ENCODE data around the gene AMPD2.
A peak's percentile ranks its signal among the peaks of the same experiment; 100 is the strongest.

The AMPD2 gene

GRCh38 chr1:109628540-109629321 is 9.1 kb downstream of the AMPD2 start:
- in situ Hi-C loops (cut with HindIII; ENCODE audit: low sequenced_read_pairs): no loop called here
- TF ChIP-seq, protein P1, sequence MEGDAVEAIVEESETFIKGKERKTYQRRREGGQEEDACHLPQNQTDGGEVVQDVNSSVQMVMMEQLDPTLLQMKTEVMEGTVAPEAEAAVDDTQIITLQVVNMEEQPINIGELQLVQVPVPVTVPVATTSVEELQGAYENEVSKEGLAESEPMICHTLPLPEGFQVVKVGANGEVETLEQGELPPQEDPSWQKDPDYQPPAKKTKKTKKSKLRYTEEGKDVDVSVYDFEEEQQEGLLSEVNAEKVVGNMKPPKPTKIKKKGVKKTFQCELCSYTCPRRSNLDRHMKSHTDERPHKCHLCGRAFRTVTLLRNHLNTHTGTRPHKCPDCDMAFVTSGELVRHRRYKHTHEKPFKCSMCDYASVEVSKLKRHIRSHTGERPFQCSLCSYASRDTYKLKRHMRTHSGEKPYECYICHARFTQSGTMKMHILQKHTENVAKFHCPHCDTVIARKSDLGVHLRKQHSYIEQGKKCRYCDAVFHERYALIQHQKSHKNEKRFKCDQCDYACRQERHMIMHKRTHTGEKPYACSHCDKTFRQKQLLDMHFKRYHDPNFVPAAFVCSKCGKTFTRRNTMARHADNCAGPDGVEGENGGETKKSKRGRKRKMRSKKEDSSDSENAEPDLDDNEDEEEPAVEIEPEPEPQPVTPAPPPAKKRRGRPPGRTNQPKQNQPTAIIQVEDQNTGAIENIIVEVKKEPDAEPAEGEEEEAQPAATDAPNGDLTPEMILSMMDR (IDR thresholded peaks at IDR 0.05; ENCODE audit: low read depth, low read length): no peak
- DNase-seq (ENCODE audit: low read depth, low spot score): peak; percentile 65
- H3K4me3 ChIP-seq (ENCODE audit: low read depth, low read length): no peak overlapping the region

DNA sequence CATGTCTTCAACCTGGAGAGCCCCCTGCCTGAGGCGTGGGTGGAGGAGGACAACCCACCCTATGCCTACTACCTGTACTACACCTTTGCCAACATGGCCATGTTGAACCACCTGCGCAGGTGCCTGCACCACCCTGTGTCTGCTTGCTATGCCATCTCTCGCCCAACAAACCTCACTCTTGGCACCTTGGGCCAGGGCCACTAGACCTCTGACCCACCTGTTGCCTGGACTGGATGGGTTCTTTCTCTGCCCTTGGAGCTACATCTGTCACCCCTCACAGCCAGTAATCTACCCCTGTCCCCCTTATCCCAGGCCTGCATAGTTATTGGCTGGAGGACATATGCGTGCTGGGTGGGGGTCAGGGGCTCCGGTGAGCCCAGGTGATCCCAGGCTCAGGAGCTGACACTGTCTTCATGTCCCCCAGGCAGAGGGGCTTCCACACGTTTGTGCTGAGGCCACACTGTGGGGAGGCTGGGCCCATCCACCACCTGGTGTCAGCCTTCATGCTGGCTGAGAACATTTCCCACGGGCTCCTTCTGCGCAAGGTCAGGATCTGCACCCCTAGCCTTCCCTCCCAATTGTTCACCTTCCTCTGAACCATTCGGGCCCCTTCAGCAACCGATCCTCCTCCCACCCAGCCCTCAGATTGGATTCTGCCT is 9.9 kb downstream of the AMPD2 start:
- TF ChIP-seq, protein P1 (IDR thresholded peaks at IDR 0.05; ENCODE audit: low read depth, low read length): no peak
- in situ Hi-C loops (cut with HindIII; ENCODE audit: low sequenced_read_pairs): no loop called here
- H3K4me3 ChIP-seq (ENCODE audit: low read depth, low read length): no peak overlapping the region
- DNase-seq (ENCODE audit: low read depth, low spot score): no peak

DNA sequence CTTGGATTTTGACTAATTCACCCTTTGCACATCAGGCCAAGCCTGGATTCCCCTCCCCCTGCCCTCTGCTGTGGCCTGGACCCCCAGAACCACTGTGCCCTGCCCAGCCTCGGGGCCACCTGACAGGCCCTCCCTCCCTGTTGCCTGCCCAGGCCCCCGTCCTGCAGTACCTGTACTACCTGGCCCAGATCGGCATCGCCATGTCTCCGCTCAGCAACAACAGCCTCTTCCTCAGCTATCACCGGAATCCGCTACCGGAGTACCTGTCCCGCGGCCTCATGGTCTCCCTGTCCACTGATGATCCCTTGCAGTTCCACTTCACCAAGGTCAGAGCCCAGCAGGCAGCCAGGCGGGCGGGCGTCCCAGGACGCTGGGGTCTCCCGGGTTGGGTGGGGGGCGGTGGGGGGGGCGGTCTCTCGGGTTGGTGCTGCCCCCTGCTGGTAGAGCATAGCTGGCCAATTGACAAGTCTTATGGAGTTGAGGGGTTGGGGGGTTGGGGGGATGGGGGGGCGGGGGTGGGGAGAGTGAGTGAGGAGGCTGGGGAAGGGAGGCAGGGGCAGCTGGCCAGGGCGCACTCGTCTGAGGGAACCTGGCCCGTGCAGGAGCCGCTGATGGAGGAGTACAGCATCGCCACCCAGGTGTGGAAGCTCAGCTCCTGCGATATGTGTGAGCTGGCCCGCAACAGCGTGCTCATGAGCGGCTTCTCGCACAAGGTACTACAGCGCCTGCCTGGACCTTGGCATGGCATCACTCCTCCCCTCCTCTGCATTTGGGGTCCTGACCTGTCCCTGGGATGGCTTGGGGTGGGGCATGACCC is 10.7 kb downstream of the AMPD2 start:
- H3K4me3 ChIP-seq (ENCODE audit: low read depth, low read length): no peak overlapping the region
- no peak for DNase-seq (ENCODE audit: low read depth, low spot score)
- in situ Hi-C loops (cut with HindIII; ENCODE audit: low sequenced_read_pairs): no loop called here
- TF ChIP-seq, protein P1 (IDR thresholded peaks at IDR 0.05; ENCODE audit: low read depth, low read length): peak; percentile 20

DNA sequence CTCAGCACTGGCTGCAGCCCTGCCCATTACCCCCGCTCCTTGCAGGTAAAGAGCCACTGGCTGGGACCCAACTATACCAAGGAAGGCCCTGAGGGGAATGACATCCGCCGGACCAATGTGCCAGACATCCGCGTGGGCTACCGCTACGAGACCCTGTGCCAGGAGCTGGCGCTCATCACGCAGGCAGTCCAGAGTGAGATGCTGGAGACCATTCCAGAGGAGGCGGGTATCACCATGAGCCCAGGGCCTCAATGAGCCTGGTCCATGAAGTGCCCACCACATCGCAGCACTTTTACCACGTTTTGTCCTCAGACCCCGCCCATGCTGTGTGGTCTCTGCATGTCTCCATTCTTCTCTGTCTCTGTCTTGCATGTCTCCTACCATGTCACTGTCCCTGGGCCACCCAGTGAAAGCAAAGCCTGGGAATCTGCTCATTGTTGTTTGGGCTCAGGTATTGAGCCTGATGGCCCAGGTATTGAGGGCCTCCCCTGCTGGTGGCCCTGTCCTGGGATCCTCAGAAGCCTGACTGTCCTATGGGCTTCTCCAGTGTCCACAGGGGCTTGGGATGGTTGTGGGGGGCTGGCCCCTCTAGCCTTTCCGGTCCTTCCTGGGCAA is 11.4 kb downstream of the AMPD2 start:
- TF ChIP-seq, protein P1 (IDR thresholded peaks at IDR 0.05; ENCODE audit: low read depth, low read length): no peak
- no peak for DNase-seq (ENCODE audit: low read depth, low spot score)
- H3K4me3 ChIP-seq (ENCODE audit: low read depth, low read length): no peak overlapping the region
- in situ Hi-C loops (cut with HindIII; ENCODE audit: low sequenced_read_pairs): no loop called here

DNA sequence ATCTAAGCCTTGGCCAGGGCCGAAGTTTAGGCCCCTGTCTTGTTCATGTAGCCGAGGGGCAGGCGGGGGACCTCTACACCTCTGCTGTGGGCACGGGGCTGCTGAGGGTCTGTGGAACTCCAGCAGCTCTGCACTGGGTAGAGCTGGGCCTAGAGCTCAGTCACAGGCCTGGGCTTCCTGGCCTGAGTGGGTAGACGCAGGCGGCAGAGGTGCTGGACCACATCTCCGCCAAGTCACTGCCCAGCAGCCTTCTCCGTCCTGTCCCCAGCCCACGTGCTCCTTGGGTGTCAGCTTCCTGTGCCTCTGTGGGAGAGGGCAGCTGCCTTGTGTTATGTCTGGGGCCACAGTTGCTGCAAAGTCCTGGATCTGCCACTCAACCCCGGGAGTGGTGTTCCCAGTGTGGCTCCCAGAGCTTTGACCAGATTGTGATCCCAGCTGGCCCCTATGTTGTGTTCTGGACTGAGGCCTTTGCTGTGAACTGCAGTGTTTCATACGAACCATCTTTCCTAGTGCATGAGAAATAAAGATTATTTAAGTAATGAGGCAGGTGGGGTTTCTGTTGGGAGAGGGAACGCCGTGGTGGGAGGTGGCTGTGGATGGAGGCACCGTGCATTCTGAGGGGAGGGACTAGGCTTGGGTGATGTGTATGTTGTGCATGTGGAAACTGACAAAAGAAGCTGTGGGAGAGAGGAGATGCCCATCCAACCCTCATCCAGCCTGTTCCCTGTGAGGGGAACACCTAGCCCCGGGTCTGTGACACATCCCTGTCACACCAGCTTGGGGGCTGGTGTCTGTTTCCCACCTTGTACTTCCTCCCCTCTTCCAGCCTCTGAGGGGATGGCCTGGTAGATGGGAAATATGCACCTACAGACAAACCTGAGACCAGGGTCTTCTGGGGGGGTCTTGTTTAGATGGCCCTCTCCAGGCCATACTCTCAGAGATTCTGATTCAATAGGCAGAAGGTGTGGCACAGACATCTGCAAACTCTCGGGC is 12.2 kb downstream of the AMPD2 start:
- TF ChIP-seq, protein P1 (IDR thresholded peaks at IDR 0.05; ENCODE audit: low read depth, low read length): no peak
- no peak overlapping the region for H3K4me3 ChIP-seq (ENCODE audit: low read depth, low read length)
- in situ Hi-C loops (cut with HindIII; ENCODE audit: low sequenced_read_pairs): no loop called here
- no peak for DNase-seq (ENCODE audit: low read depth, low spot score)
